Fibroblast of upper back skin (primary cell): ENCODE measurements around the gene SLU7.
A peak's percentile ranks its signal among the peaks of the same experiment; 100 is the strongest.

ENCODE experiments used
- DNase-seq: peaks from one replicate; pipeline ENCODE4 v3.0.0-alpha.2; 2013

The SLU7 gene

DNA sequence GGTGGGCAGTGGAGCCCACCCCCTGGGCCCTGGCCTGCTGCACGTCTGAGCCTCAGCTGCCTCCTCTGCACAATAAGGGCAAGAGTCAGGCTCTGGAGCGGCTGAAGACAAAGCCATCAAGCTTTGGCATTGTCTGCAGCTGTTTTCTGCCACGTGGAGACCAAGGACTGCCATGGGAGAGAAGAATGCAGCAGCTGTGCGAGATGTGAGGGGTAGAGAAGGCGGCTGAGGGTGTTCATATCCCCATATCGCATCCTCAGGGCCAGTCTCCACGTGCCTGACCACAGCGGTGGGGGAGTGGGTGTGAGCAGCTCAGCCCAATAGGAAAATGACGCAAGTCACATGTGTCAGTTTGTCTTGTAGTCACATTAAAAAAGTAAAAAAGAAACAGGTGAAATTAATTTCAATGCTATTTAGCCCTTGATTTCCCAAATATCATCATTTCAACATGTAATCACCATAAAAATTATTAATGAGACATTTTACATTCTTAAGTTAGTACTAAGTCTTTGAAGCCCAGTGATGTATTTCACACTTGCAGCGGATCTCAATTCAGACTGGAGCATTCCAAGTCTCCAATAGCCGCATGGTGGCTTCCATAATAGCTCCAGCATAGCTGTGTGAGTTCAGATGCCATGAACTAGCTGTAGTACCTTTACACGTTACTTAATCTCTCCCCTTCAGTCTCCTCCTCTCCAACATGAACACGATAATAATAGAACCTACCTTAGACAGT lies 55.1 kb downstream of the SLU7 start:
- DNase-seq: peak; percentile 50

DNA sequence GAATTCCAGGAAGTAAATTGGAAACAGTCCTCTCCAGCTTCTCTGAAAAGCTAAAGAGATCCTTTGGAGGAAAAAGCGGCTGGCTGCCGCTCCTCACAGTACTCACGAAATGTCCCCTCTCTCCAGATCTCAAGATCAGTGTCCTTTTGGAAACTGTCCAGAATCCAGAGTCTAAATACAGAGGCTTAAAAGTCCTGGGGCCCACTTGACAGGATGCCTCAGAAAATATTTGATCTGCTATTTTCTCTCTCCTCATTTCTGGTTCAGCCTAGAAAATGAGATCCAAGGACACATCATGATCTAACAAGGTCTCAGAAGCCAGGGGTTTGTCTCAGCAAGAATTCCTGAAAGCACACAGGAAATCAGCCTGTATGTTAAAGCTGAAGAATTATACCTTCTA lies 55.7 kb downstream of the SLU7 start:
- DNase-seq: peak; percentile 21

DNA sequence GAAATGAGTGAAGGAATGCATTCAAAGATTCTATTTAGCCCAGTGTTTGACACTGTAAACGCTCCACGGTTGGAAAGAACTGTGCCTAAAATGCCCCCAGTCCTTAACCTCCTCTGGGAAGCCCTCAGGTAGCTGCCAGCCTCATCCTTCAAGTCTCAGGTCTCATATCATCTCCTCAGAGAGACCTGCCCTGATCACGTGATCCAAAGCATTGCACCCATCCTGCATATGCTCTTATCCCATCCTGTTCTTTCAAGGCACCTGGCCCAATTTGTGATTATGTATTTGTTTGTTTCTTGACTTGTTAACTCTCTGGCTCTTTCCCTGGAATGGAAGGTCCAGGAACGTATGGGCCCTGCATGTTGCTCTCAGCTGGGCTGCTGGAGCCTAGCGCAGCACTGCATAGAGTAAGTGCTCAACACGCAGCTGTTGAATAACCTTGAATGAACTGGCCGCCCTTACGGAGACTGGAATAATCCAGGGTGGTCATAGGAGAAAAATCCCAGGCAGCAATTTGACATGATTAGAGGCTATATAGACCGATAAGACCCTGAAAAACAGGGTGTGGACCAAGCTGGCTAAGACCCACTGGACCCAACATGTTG lies 57.2 kb downstream of the SLU7 start:
- DNase-seq: no peak

DNA sequence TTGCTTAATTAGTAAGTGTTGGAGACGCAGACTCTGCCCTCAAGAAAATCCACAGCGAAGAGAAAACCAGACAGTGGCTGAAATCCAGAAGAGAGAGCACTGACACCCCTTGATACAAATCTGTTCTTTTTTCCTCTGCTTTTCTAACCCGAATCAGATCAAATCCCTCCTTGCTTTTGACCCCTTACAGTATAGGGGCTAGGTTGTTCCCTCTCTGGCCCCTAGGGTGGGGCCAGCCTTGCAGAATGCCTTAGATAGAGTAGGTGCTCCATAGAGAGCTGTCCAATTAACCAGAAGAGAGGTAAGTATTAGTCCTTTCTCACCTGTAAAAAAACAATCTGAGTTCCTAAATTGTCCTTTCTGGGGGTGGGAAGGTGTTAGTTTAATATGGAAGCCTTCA lies 58.6 kb downstream of the SLU7 start:
- DNase-seq: no peak

DNA sequence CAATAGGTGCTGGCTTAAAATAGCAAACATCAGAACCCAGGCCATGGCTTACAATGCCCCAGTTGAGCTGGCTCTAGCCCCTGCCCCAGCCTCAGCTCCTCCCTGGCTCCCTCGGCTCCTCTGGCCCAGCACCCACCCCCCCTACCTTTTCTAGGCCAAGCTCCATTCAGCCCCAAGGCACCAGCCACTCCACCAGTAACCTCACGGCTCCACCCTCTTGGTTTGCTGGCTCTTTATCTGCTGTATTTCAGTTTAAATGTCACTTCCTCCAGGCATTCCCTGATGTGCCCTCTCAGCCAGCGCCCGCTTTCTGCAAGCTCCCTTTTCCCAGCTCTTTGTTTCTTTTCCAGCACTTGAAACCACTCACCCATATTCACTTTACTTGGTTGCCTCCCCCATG lies 59.1 kb downstream of the SLU7 start:
- DNase-seq: no peak

GRCh38 chr5:160359242-160359641 lies 59.6 kb downstream of the SLU7 start:
- DNase-seq: no peak

- DNase-seq: no peak
Observed at GRCh38 chr5:160357861-160358411, 60.9 kb downstream of the SLU7 start.

DNA sequence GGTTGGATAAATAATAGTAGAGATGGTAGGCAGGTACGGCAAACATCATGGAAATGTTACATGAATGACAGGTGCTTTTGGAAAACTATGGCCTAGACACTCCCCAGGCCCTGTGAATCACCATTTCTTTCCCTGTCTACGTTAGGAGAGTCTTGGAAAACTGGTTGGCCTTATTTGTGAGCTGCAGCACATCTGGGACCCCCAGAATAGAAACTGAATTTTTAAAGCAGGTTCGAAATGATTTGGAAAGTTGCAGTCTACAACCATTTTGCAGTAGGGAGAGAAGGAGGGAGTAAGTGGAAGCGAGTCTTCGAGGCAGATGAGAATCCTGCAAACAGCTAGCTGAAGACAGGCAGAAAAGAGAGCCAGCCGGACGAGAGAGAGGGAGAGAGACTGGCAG lies 61.5 kb downstream of the SLU7 start:
- no peak for DNase-seq

- no peak for DNase-seq
Observed at GRCh38 chr5:160356550-160357347, 62.1 kb downstream of the SLU7 start.

DNA sequence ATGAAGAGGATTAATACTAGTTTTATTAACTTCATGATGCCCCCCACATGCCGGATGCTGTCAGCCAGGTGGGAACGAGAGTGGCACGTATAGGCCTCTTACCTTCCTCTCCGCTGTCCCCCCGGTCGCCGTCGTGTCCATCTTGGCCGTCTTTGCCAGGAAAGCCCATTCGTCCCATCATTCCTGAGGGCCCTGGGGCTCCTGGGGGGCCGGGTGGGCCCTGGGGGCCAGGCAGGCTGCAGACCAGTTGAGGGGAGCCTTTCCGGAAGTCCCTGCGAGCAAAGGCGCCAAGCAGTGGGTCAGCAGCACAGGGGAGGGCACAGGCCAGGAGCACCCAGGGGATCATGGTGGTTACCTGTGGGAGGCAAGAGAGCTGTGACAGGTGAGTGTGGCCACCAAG lies 64.2 kb downstream of the SLU7 start:
- no peak for DNase-seq

GRCh38 chr5:160353379-160353778 lies 65.5 kb downstream of the SLU7 start:
- no peak for DNase-seq

DNA sequence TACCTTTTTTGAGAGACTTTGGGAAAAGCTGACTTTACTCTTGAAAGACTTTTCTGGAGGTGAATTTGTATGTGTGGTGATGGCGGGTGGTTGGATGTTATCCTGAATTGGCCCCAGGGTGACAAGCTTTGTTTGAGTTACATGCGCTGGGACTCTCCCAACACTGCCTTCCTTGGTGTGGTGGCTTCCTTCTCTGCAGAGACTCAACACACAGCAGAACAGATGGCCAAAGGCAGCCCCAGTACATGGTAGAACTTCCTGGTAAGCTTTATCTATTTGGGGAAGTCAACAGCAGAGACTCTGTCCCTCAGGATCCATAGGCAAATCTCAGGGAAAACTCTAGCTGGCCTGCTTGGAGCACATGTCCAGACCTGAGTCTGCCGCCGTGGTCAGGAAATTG lies 66.6 kb downstream of the SLU7 start:
- DNase-seq: no peak
